ENCODE data around the gene SIRPB1.

The SIRPB1 gene

DNA sequence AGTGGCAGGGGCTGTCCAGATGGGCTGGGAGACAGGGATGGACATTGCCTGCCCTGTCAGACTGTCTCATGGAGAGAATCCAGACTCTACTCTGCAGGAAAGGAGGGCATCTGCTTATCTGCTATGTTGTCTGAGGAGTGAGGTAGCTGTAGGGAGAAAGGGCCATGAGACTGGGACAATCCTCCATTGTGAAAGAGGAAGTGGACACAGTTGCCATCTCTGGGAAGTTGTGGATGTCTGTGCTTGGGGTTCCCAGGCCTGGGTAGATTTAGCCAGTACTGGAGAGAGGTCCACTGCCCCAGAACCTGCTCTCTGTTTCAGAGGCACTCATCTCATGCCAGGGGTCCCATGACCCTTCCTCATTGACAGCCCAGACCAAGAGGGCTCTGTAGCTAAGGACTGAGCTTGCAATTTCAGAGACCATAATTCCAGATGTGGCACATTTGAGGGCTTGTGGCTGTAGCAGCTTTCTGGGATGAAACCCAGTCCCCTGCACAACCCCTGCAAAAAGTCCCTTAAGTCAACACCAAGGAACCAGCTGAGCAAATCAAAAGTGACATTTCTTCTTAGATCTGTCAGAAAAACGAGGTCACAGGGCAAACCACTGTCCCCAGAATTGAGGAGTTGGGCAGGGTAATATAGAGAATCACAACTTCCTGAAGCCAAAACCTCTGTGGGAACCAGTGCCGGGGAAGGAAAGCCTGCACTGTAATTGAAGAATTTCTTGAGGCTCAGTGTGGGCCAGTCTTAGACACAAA, 41.9 kb upstream of the SIRPB1 start:
- TF ChIP-seq, protein P1, sequence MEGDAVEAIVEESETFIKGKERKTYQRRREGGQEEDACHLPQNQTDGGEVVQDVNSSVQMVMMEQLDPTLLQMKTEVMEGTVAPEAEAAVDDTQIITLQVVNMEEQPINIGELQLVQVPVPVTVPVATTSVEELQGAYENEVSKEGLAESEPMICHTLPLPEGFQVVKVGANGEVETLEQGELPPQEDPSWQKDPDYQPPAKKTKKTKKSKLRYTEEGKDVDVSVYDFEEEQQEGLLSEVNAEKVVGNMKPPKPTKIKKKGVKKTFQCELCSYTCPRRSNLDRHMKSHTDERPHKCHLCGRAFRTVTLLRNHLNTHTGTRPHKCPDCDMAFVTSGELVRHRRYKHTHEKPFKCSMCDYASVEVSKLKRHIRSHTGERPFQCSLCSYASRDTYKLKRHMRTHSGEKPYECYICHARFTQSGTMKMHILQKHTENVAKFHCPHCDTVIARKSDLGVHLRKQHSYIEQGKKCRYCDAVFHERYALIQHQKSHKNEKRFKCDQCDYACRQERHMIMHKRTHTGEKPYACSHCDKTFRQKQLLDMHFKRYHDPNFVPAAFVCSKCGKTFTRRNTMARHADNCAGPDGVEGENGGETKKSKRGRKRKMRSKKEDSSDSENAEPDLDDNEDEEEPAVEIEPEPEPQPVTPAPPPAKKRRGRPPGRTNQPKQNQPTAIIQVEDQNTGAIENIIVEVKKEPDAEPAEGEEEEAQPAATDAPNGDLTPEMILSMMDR (IDR thresholded peaks at IDR 0.05; ENCODE audit: low read depth, low read length): no peak
- DNase-seq (ENCODE audit: extremely low read depth, low read depth): no peak

DNA sequence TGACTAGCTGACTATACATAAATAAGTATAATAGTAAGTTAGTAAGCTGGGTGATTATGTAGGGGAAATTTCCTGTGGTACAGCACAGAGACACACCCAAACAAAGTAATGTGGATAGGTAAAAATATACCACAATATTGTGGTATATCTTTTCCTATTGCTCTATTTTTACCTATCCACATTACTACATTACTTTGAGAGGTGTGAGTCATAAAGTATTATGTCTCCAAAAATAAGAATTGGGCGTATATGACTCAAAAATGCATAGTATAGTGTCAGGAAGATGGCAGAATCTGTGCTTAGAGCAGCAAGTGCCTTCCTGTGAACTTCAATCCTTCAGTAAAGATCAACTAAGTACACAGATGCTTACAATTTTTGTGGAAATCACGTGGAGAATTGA, 40.4 kb upstream of the SIRPB1 start:
- TF ChIP-seq, protein P1 (IDR thresholded peaks at IDR 0.05; ENCODE audit: low read depth, low read length): no peak
- DNase-seq (ENCODE audit: extremely low read depth, low read depth): no peak

DNA sequence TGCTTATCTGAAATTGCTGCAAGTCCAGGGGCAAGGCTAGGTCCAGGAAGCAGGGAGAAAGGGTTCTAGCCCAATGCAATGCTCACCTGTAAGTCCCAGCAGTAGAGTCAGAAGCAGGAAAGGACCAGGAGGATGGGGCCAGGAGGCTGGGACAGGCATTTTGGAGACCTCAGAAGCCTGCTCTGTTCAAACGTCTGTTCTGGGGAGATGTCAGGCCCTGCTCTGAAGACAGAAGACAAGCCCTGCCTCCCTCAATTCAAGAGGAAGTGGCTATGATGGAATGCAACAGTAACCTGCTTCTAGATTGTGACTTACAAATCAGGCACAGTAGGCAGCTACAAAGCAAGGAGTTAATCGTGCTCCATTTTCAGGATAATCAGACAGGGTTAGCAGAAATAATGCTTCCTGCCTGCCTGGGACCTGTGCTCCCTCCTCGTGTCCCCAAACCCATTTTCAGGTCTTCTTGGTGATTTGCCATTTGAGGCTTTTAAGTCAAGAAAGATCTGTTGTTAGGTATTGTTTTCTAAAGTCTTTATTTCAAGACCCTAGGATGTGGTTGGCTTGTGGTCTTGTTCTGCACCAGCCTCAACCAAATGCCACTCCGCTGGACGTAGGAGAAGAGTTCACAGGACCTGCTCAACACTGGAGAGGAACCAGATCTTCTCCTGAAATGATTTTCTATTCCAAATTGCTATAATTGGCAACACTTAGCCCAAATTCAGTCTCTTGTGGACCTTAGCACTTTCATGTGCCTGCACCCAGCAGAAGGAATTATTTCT, 37.9 kb upstream of the SIRPB1 start, which contains the start of gene SIRPG:
Gene SIRPG, minus strand, starts transcription at position 224 of the 779 bp plus-strand sequence. Its CDS starts 65 bp downstream, at position 159.
- TF ChIP-seq, protein P1 (IDR thresholded peaks at IDR 0.05; ENCODE audit: low read depth, low read length): no peak
- no peak for DNase-seq (ENCODE audit: extremely low read depth, low read depth)

DNA sequence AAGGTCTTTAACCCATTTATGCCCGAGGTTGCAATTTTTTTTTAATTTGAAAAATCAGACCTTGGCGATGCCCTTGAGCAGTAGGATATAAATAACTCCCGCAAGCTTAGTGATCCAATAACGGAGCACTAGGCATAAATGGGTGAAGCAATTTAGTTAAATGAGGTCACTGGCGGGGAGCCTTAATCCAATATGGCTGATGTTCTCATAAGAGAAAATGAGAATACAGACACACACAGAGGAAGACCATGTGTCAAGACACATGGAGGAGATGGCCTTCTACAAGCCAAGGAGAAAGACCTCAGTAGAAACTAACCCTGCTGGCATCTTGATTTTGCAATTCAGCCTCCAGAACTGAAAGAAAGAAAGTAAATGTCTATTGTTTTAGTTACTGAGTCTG, 37.0 kb upstream of the SIRPB1 start:
- DNase-seq (ENCODE audit: extremely low read depth, low read depth): no peak
- TF ChIP-seq, protein P1 (IDR thresholded peaks at IDR 0.05; ENCODE audit: low read depth, low read length): no peak

DNA sequence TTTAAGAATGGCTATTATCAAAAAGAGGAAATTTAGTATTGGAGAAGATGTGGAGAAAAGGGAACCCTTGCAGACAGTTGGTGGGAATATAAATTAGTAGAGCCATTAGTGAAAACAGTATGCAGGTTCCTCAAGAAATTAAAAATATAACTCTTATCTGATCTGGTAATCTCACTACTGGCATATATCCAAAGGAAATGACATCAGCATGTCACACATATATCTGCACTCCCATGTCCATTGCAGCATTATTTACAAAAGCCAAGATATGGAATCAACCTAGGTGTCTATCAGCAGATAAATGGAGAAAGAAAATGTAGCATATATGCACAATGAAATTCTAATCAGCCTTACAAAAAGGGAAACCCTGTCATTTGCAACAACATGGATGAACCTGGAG, 35.2 kb upstream of the SIRPB1 start:
- no peak for DNase-seq (ENCODE audit: extremely low read depth, low read depth)
- TF ChIP-seq, protein P1 (IDR thresholded peaks at IDR 0.05; ENCODE audit: low read depth, low read length): no peak

DNA sequence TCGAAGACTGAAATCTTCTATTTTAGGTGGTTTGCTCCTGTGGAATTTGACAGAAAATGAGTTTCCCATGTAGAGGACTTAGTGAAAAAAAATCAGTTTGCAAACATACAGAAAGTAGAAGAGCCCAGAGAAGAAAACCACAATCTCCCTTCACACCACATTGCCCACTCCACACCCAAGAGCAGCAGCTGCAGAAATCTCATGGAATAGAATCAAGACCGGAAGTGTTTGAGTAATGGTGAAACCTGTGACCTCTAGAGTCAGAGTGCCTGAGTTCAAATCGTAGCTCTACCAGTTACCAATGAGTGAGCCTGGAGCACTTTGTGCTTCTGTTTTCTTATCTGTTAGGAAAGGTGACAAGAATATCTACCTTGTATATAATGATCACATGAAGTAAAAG, 33.2 kb upstream of the SIRPB1 start:
- TF ChIP-seq, protein P1 (IDR thresholded peaks at IDR 0.05; ENCODE audit: low read depth, low read length): no peak
- DNase-seq (ENCODE audit: extremely low read depth, low read depth): no peak

DNA sequence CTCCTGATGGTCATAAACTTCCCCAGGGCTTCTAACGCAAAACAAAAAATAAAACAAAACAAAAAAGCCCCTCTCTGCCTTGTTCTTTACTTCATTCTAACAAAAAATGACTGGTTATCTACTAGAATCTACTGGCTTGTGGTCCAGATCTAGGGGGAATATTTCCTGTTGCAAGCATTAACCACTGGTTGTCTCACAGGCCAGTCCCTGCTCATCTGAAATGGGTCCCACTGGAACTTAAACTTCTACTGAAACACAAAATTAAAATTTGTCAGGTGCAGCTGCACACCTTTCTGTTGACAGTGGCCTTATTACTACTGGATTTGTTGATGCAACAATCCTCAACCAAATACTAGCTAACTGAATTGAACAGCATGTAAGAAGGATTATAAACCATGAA, 32.3 kb upstream of the SIRPB1 start:
- TF ChIP-seq, protein P1 (IDR thresholded peaks at IDR 0.05; ENCODE audit: low read depth, low read length): no peak
- DNase-seq (ENCODE audit: extremely low read depth, low read depth): no peak
